Right renal pelvis (tissue), 4 donors: ENCODE data around the gene PRKN. TPM values are rescaled to one million over a fixed set of nuclear protein-coding genes. Genes with fewer than 3 reads are reported as not detected.
"Not testable (repeated sequence)": the region's sequence is repeated elsewhere in the genome, so short reads cannot be mapped to it uniquely, and the experiment has no call there.

Experiments used
- DNase-seq, 4 donors: peaks; one replicate each; pipeline ENCODE4 v3.0.0-alpha.2; 2013; ENCODE audit warnings: low read depth in 4 of 4, low spot score in 3 of 4, missing footprints in 1 of 4
- polyA plus RNA-seq, 4 donors: library from polyadenylated mRNA; unstranded; fragments of 120-200 nt; gene quantifications; one replicate each; pipeline ENCODE4 v1.2.1, GENCODE V29; 2013; ENCODE audit not compliant: insufficient read length in 4 of 4

The PRKN gene
- polyA plus RNA-seq, 4 donors: 8.7 to 12.4 (median 10.8) TPM

DNA sequence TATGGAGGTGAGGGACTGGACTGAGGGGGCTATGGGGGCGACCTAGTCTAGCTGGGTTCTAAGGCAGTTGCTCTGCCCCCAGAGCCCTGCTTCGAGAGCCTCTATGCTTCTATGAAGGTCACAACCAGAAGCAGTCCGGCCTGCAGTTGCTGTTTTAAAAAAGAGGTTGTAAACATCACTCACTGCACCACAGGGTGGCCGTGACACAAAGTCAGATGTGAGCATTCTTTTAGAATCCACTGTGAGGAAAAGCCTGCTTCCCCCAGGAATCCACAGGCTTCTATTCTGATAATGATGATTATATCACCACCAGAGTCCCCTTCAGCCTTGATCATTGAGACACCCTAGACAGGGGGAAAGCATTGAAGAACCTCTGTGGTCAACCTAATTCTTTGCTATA is 1224.0 kb downstream of the PRKN start:
- no peak for DNase-seq

DNA sequence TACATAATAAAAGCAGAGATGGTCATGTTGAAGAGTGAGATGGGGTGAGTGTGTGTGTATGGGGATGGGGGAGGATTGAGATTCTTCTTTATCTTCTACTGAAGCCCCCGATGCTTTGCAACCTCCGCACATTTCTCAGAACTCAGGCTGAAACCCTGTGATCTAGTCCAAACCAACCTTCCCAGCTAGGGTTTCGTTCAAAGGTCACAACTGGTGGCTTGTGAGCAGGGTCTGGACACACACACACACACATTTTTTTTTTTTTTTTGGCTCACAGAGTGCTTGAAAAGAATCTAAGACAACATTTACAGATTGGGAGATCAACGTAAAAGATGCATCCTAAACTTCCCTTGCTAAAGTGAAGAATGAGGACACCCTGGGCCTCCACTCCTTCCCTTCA is 1228.7 kb downstream of the PRKN start:
- DNase-seq: no peak

DNA sequence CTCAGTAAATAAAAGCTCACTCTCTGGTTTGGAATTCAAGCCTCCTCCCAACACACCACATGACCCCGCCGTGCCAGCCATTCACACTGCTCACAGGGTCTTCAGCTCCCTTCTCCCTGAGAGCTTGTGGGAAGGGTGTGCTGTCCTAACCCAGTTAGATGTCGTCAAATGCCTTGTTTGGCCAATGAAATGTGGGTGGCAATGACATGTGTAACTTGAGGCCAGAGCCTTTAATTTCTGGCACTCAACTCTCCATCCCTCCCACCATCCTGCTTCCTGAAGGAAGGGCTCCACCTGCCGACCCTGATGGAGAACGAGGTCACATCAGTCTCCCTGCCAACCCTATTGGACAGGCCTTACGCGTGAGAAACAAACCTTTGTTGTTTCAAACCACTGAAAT is 1229.2 kb downstream of the PRKN start:
- DNase-seq: peak in 1 of 4 donors; percentile 38

DNA sequence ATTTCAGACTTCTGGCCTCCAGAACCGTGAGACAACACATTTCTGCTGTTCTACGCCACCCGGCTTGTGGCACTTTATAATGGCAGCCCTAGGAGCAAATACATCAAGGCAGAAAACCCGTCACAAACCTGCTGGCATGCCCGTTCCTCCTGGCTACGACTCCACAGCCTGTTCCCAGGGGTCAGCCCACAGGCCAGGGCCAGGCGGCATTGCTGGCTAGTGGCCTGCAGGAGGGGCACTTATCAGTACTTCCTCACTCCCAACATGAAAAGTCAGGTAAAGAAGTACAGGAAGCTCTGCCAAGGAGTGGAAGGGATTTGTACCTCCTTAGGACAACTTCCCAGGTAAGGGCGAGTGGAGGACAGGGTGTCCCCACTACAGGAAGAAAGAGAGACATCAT is 1230.6 kb downstream of the PRKN start:
- no peak for DNase-seq

DNA sequence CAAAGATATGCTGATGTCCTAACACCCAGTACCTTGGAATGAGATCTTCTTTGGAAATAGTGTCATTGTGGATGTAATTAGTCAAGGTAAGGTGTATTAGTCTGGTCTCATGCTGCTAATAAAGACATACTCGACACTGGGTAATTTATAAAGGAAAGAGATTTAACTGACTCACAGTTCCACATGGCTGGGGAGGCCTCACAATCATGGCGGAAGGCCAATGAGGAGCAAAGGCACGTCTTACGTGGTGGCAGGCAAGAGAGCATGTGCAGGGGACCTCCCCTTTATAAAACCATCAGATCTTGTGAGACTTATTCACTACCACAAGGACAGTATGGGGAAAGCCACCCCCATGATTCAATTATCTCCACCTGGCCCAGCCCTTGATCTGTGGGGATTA is 1231.3 kb downstream of the PRKN start:
- not testable (repeated sequence) for DNase-seq

DNA sequence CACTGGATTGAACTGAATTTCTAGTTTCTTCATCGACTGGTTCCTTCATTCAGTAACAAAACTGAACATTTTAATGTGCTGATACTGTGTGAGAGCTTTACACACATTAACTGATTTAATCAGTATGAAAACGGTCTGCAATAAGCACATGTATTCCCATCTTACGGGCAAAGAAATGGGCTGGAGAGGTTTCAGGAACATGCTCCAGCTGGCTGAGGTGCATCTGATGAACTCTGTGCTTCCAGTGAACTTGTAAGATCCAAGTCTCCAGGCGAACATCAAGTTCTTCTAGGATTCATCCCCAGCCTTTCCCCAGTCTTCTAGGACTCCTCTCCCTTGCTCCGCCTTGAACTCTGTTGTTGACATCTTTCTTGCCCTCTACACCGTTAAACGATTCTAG is 1233.0 kb downstream of the PRKN start:
- no peak for DNase-seq

DNA sequence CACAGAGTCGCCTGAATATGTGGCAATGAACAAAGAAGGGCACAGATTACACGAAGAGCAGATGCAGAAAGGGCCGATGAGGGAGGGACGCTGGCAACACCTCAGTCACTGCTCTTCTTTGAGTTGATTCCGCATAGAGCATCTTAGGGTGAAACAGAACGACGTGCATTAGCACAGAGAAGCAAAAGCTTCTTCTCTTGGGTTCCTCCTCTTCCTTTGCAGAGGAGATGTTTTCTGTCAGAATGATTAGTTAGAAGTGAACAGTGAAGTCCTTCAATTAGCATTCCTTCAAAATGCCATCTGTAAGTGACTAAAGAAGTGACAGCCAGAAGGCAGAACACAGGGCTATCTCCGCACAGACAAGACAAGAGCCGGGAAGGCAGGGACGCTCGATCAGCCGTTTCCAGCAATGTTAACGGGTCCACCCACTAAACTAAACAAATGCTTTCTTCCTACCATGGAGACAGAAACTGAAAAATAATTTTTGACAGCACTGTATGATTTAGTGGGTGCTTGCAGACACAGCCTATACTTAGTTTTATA is 1233.9 kb downstream of the PRKN start:
- no peak for DNase-seq

DNA sequence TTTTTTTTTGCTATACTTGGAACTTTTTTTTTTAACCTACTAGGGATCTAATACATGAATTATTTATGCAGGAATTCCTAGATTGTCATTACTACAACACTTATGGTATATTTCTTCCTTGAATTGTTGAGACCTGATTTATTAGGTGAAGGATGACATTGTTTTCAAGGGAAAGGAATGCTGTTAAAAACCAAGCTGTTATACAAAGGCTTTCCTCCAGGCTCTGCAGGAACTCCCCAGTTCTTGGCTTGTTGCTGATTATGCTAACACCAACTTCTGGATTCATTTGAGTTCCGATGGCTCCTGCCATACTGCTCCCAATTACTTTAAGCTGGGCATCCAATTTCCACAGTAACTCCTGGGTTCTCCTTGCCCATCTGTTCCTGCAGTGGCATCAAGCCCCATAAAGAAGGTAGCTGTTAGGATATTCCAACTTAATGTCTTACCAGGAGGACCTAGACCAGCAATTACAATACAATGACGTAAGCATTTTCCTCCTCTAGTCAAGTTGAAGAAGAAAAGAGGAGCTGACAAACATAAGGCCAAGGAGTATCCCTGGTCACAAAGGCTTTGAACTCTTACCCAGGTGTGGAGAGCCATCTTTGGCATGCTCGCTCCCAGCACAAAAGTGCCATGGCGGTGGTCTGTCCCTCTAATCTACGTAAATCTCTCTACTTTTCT is 1237.8 kb downstream of the PRKN start:
- no peak for DNase-seq

DNA sequence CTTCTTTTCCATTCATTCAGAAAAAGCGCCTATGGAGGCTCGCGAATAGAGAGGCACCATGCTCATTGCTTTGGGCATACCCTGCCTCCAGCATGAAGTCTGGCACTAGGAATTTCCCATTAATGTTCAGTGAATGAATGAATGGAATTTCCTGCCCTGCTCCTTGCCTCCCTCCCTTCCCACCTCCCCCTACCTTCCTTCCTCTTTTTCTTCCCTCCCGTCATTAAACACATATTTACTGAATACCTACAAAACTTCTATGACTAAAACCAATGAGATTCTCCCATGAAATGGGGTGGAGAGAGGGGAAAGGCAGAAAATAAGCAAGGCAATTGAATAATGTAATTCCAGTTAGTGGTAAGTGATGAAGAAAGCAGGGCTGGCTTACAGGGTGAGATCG is 1239.9 kb downstream of the PRKN start:
- no peak for DNase-seq

DNA sequence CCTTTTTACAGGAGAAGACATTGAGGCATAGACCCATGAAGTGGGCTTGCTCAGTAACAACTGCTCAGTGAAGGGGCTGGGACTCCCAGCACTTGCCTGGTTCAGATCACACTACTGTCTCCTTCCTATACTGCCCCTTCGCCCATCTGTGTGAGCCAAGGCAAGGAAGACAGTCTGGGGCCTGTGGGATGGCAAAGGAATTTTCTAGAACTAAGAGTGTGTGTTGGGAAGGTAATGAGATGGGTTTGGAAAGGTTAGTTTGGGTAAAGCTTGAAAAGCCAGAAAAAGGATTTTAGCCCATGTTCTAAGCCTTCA is 1240.4 kb downstream of the PRKN start:
- no peak for DNase-seq

DNA sequence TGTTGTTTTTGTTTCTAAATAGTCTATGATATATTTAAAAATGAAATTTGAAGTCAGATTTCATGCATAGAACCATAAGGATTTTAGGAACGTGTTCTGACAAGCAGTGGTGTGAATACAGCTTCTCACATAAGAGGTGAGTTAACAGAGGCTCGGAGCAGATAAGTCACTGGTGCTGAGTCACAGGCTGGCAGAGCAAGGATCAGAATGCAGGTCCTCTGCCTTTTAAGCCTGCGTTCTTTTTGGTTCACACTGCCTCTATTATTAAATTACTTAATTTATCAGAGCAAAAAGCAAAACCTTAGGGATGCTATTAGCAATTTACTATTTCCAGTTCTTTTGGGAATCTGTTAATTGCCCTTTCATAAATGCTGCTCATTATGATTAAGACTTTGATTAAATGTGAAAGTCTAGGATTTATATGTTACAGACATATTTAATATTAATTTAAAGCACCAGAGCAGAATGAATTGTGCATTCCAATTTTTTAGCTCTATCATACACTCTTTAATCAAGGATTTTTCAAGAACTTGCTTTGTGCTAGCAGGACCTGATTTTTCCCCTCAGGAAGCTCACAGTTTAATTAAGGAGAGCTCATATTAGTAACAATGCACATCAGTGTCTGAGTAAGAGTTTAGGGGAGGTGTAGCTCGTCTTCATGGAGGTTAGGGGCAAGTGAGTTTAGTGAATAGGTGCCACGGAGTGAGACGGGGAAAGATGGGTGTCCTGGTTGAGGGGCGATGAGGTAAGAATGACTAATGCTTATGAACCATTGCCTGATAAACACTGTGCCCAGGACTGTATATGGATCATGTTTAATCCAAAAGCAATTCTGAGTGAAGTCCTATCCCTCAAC is 1241.0 kb downstream of the PRKN start:
- DNase-seq: no peak

DNA sequence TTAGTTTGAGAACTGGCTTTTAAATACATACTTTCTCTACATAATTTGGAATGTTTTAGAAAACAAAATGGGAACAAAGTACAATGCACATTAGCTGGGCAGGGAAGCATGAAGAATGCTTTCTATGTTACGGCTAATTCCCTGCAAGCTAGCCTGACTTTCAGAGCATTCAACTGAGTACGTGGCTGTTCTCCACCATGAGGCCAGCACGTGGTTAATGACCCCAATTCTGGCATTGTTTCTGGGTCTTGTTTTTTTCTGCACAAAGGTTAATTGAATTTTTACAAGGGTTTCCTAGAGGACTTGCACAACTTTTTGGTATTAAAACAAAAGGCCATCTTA is 1245.1 kb downstream of the PRKN start:
- DNase-seq: peak; percentile 16 to 70 (median 58)

DNA sequence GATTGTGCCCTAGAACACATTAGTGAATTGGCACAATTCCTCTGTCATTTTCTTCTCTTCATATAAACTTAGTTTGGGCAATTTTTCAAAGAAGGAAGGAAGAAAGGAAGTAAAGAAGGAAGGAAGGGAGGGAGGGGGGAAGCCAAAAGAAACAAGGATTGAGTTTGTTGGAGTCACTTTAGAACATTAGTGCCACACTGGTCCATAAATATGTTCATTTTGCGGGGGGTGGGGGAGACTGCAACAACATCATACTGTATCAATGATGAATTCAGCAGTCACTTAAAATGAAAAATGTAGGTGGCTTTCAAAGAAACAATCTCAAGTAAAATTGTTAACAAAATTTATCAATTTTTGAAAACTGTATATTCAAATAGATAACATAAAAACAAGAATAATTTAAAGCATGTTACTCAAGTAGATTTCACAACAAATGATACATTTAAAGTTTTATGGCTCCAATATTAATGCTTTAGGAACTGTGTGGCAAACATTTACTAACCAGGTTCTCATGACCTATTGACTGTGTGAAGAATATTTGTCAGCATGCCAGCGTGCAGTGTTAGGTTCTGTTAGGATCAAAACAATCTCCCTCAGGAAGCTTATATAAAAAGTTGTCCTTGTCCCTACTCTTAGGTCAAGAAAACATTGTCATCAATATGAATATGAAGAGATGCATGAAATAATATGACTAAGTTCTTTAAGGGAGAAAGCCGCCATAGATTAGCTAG is 1245.6 kb downstream of the PRKN start:
- peak; percentile 27 to 44 (median 34) for DNase-seq

DNA sequence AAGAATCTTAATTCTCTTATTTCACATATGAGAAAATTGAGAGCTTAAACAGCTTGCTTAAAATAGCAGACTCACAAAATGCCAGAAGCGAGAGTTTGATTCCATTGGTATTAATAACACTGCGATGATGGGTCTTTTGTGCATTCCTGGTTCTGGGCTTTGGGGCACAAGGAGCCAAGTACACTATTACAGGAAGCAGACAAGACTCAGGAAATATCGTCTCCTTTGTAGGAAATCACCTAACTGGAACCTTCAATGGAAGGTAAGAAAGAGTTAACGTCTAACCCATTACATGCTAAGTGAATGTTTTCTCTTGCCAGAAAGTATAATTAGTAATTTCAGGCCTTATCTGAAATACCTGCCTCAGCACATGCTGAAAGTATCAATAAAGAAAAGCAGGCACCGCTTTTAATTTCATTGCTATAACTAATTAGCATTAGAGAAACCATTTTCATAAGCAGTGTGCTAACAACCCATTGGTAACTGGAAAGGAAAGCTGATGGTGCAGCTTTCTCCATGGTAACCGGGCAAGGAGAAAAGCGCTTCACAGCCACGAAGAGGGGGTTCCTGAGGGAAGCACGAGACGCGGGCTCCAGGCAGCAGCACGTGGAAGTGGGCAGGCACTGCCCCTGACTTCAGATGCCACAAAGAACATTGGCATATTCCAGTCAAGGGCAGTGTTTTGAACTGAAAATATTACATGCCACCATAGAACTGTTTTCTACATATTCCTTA is 1247.0 kb downstream of the PRKN start:
- DNase-seq: no peak

DNA sequence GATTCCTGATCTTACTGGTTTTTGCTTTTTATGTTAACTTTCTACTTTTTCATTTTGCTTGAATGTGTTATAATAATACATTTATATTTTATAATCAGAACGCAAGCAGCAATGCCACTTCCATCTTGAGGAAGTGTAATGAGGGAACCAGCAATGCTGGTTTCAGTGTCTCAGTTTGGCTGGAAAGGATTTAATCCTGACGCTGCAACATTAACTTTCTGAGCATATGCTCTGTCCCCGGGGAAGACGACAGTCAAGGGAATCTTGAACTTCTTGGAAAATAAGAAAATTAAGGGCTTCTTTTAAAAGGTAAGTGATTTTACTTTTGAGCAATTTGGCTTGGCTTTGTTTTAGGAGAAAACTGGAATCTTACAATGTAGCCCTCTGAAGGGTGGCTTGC is 1248.2 kb downstream of the PRKN start:
- no peak for DNase-seq

DNA sequence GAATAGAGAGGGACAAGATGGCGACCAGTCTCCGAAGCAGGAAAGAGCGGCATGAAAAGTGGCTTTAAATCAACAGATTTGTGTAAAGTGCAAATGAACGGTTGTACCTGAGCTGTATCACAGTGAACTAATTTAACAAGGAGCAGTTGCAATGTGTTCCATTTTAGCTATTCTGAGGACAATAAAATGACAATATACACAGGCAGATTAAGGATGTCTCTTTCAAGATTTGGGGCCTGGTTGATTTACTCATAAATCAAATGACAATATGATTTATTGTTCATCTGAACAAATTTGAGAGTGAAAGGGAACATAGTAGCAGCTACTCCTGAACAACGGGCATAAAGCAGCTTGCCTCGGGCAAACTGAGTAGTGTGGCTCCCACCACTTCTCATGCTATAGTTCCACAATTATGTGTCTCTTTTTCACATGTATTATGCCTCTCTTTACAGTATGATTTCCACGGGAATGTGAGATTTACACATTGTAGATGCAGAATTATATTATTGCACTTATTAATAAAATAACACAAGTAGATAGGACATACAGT is 1249.6 kb downstream of the PRKN start:
- no peak for DNase-seq

DNA sequence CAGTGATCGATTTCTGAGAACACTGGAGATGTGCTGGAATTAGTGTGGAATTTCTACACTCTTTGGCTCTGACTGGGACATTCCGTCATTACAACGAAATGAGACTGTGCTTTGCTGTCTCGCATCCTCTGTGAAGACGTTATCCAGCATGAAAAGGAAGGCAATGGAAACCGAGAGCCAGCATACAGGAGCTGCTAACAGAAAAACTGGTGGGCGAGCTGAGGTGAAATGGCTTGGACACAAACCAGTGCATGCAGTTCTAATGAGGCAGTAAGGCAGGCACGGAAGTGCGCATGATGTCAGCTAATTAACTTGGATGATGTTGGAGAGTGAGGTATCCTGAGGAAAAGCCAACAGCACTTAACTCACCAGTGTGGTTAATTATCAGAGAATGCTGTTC is 1250.9 kb downstream of the PRKN start:
- DNase-seq: no peak

DNA sequence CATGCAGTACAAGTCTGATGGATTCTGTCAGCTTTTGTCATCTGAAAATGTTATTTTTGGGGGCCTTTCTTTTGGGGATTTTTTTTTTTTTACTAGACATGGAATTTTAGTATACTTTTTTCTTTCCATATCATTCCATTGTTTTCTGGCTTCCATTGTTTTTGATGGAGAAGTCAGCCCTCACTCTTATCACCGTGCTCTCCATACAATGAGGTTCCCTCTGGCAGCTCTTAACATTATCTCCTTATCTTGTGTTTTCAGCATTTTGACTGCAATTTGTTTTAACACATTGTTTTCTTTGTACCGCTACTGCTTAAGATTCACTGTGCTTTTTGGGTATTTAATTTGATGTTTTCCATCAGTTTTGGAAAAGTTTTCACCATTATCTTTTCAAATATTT is 1262.2 kb downstream of the PRKN start:
- no peak for DNase-seq

DNA sequence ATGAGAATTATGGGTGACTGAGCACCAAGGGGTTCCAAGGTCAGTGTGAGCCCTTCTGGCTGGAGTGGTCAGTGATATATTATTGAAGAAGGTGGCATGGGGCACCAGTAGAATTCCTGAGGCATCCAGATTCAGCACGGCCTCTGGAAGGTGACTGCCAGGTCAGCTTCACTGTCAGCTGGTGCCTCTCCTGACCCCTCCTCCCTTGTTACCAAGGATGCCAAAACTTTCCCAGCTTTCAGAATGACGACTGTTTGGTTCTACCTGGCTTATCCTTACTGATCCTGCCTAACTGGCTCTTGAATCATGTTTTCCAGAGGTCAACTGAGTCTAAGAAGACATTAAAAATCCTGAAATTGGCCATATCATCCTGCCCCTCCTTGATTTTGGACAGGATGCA is 1264.5 kb downstream of the PRKN start:
- DNase-seq: no peak

DNA sequence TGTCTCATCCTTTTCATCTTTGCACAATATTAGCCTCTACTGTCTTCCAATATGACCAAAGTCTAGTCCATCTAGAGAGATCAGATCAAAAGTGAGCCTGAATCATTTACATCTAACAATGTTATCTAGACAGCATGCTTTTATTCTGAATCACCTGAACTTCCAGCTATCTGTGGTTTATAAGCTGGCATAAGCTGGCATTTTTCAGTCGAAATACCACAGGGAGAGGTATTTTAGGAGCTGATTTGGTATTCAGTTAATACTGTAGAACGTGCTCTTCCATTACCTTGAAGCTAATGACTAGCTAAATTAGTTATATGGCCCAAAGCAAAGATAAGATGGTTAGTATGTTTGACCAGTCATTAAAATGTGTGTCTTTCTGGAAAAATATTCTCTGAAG is 1265.4 kb downstream of the PRKN start:
- no peak for DNase-seq
